Stimulated activated naive CD8-positive, alpha-beta T cell treated with anti-CD3 and anti-CD28 coated beads, Interleukin-15, Interleukin-2, amounts not matched to agents 100 U/mL and 50 U/mL, for 24 hours (primary cell): ENCODE measurements around the gene TM4SF1.

Source experiments
- ATAC-seq: fragments of 150-1000 bp; cut with Tn5 transposase; one replicate; pipeline ENCODE4 v1.10.0; 2021
- DNase-seq: peaks from one replicate; pipeline ENCODE4 v3.0.0; 2021

Gene TM4SF1

GRCh38 chr3:149375501-149376196 is 1.8 kb downstream of the TM4SF1 start:
- DNase-seq (no peak), ATAC-seq (no peak)

- DNase-seq (no peak), ATAC-seq (no peak)
Observed at GRCh38 chr3:149374793-149375500, 2.5 kb downstream of the TM4SF1 start.

GRCh38 chr3:149374391-149374790 is 3.1 kb downstream of the TM4SF1 start:
- ATAC-seq (no peak), DNase-seq (no peak)

GRCh38 chr3:149373235-149374125 is 4.0 kb downstream of the TM4SF1 start:
- no peak for ATAC-seq
- DNase-seq, result no peak

- no peak for DNase-seq
- ATAC-seq, result no peak
Observed at GRCh38 chr3:149371723-149372114, 5.7 kb downstream of the TM4SF1 start.

GRCh38 chr3:149371001-149371722 is 6.3 kb downstream of the TM4SF1 start:
- no peak for ATAC-seq
- DNase-seq, result no peak

- ATAC-seq, result no peak
- DNase-seq, result no peak
Observed at GRCh38 chr3:149369991-149370866, 7.2 kb downstream of the TM4SF1 start.

GRCh38 chr3:149368674-149369497 is 8.6 kb downstream of the TM4SF1 start:
- DNase-seq, result no peak
- ATAC-seq, result no peak

- no peak for ATAC-seq
- no peak for DNase-seq
Observed at GRCh38 chr3:149368201-149368673, 9.2 kb downstream of the TM4SF1 start.

GRCh38 chr3:149366941-149367840 is 10.3 kb downstream of the TM4SF1 start:
- ATAC-seq (peak; percentile 93), DNase-seq (peak; percentile 10)

- ATAC-seq (no peak), DNase-seq (no peak)
Observed at GRCh38 chr3:149366031-149366430, 11.4 kb downstream of the TM4SF1 start.

- DNase-seq (no peak), ATAC-seq (no peak)
Observed at GRCh38 chr3:149364624-149365023, 12.8 kb downstream of the TM4SF1 start.

GRCh38 chr3:149363053-149363452 is 14.4 kb downstream of the TM4SF1 start:
- no peak for DNase-seq
- ATAC-seq, result no peak

- ATAC-seq (no peak), DNase-seq (no peak)
Observed at GRCh38 chr3:149362366-149362765, 15.1 kb downstream of the TM4SF1 start.

- no peak for ATAC-seq
- DNase-seq, result no peak
Observed at GRCh38 chr3:149356630-149357029, 20.8 kb downstream of the TM4SF1 start.

GRCh38 chr3:149356044-149356592 is 21.3 kb downstream of the TM4SF1 start:
- ATAC-seq (no peak), DNase-seq (no peak)

- DNase-seq (no peak), ATAC-seq (no peak)
Observed at GRCh38 chr3:149353581-149354184, 23.8 kb downstream of the TM4SF1 start.

- ATAC-seq, result peak; percentile 49
- DNase-seq, result peak; percentile 36
Observed at GRCh38 chr3:149352556-149352955, 24.9 kb downstream of the TM4SF1 start.
